ENCODE measurements around the gene SMPD2.

Gene SMPD2

DNA sequence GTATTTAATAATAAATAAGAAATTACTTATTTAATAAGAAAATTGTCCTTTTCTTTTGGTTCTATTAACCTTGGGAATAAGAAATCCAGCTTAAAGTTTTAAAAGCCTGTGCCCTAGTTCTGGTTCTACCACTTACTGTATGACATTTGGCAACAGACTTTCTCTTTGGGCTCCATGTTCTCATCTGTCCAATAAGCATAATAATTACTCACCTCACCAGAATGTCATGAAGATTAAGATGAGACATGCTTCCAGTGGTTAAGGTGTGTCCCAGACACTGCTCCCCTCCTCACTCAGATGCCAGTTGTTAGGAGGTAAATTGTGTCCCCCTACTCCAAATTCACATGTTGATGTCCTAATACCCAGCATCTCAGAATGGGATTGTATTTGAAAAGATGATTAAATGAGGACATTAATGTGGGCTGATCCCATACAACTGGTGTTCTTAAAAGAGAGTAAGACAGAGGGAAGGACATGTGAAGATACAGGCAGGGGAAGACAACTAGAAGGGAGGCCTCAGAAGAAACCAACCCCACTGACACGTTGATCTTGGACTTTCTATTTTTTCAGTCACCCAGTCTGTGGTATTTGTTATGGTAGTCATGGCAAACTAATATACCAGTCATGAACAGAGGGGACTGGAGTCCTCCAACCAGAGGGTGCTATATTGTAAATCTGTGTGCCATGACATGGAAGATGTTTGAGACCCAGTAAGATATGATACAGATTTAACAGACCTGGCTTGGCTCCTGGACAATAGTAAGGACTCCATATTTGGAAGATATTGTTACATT is 21.4 kb downstream of the SMPD2 start:
- DNase-seq: no peak

DNA sequence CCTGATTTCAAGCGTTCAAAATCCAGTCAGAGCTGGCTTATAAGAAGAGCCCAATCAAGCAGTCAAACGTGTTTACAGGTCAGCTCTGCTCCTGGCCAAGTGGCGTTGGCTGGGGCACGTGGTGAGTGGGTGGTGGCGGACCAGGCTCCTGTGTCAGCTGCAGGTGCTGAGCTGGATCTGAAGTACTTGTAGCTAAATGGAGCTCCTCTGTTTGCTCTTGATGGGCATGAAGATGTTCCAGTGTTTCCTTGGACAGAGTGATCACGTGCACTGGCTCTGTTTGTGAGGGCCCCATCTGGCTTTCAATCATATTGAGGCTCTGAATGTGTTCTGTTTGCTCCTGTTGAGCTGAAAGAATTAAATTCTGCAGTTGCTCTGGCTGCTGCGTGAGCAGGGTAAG is 25.2 kb downstream of the SMPD2 start:
- DNase-seq: no peak

DNA sequence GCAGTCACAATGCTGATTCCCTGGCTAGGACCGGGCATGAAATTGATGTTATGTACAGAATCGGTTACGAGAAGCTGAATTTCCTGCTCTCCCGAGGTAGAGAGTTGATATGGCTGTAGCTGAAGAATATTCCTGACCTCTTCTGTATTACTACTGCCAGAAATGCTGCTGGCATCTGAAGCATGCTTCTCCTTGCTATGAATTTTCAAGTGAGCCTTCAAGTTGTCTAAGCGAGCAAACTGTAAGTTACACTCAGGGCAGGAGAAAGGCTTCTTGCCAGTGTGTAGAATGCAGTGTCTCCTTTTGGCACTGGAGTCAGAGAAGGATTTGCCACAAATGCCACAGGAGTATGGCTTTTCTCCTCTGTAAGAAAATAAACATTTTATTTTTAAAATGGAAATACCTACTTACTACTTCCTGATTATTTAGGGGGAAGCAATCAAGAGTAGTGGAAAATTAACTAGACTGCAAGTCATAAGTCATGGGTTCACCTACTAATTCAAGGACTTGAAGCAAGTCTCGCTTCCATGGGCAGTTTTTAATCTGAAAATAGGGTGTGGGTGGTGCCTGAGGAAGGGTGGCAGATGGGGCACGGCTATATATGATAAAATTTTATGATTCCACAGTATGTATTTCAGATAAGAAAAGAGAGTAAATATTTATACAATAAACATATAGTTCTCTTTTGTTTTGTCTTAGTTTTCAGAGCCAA is 25.8 kb downstream of the SMPD2 start:
- DNase-seq: no peak

DNA sequence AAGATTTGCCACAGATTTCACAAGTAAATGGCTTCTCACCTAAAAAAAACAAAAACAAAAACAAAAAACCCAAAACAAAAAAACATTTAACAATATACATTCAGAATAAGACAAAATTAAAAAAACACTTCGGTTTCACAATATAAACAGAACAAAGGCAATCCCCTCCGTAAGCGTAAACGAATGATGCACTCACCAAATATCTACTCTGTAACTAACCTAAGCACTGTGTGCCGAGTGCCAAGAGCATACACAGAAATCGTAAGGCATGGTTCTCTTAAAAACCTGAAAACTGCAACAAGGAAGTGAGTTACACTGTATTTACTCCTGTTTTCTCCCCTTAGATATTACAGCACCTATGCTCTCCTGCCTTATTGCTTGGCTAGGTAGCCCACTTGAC is 27.2 kb downstream of the SMPD2 start:
- DNase-seq: no peak

DNA sequence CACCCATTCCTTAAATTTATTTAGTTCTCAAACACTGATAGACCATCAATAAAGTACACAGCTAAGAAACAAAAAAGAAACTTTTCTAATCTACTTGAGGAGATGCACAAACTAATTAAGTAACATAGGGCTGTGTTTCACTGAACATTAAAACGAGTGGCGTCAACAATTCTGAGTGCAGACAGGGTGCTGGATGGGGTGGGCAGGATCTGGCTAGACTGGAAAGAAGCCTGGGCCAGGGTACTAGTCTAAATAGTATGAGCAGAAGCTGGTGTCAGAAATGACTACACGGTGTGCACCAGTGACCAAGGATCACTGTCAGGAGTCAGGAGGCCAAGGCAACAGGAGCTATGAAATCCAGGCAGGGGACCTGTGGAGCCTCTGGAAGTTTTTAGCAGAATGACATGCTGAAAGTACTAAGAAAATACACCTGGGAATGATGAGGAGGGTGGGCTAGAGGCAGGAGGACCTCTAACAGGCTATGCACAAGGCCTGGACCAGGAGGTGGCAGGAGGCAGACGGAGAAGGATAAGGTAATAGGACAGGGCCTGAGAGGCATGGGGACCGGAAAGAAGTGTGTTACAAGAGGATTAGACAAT is 29.2 kb downstream of the SMPD2 start:
- DNase-seq: no peak

DNA sequence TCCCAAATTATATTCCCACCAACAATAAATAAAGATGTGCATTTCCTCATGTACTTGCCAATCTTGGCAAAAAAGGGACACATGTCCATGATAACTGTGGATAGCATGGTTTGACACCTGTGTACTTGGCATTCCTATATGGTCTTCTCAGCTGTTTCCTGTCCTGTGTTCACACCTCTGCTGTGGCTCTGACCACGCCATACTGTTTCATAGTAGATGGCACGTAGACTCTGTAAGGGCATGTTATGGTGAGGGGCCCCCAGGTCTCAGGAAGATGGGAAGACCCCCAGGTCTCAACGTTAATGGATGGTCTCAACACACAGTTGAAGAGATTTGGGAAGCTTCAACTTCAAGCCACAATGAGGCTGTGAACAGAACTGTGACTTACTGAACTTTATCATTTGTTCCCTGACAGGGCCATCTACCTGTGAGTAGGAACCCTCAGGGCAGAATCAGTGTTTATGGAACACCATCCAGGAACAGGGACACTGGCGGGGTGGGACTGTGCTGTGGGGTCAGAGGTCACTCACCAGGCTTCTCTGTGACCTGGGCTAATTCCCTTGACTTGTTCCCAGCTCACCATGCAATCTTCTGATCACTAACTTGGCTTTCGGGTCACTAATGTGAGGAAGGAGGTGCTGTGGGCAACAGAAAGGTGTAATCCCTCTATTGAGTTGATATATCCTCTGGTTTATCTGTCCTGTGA is 30.7 kb downstream of the SMPD2 start:
- no peak for DNase-seq

DNA sequence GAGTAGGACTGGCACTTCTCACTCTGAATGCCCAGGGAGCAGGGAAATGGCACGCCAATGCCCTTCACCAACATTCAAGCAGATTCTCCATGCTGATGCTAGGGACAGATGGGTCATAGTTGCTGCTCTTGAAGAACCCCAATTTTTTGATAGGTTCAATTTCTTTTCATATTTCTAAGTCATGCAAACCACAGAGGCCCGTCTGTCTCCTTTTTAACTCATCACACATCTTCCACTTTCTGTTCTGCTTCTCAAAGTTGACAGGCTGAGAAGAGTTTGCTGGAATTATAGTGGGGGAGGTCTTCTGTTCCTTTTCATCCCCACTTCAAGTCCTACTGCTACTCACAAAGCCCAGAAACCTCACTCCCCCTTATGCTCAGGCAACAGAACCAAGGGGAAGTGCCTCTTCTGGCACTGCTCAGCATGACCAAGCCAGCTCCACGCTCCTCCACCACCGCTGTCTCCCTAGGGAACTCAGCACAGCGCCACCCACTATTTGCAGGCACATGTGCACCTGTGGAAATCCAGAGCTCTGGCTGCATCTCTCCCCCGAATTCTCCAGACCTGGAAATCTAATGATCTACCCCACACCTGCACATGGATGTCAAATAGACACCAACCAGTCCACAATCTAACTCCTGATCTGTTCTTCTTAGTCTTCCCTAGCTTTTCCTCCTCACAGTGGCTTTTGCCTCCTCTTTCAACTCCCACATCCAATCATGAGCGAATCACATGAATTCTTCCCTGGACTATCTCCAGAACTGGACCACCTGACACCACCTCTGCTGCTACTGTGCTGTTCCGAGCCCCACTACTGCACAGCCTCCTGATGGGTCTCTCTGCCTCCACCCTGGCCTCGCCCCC is 31.8 kb downstream of the SMPD2 start:
- no peak for DNase-seq

DNA sequence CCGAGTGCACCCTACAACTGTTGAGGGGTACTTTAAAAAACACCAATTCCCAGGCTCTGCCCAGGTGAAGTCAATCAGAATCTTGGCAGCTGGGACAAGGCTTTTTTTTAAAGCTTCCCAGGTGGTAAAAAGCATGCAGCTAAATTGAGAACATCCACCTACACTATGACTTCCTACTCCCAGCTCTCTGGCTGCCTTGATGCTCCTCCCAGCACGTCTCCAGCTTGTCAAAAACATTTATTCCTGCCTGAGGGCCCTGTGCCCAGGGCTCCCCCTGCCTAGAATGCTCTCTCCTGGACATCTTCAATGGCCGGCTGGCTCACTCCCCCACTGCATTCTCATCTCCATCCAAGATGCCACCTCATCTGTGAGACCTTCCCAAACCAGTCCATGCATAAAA is 32.6 kb downstream of the SMPD2 start:
- DNase-seq: no peak

DNA sequence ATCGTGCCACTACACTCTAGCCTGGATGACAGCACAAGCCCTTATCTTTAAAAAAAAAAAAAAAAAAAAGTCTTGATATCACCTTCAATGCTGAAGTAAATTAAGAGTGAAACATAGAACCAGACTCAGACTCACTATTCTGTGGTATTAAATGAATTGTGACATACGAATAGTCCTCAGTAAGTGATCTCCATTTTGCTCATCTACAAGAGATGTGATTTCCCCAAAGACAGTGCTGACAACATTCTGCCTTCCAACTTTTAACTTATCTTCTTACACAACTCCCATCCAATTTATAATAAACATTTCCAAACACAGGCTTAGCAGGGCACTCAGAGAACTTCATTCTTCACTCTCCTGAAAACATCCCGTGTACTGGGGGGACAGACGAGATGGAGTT is 34.5 kb downstream of the SMPD2 start:
- DNase-seq: no peak

DNA sequence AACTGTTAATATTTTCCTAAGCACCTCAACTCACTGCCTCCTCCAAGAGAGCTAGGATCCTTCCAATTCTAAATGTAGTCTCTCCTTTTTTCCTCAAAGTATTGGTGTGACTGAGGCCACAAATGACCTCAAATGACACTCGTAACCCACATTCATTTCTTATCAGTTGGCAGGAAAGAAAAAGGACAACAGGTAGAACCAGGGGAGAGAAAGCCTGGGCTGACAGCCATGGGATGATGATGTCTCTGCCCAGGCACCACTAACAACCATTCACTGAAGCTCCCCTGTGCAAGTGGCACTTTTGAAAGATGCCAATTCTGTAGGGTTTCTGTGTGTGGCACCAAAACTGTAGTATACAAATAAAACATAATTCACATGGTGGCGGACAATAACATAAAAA is 35.1 kb downstream of the SMPD2 start:
- DNase-seq: no peak

DNA sequence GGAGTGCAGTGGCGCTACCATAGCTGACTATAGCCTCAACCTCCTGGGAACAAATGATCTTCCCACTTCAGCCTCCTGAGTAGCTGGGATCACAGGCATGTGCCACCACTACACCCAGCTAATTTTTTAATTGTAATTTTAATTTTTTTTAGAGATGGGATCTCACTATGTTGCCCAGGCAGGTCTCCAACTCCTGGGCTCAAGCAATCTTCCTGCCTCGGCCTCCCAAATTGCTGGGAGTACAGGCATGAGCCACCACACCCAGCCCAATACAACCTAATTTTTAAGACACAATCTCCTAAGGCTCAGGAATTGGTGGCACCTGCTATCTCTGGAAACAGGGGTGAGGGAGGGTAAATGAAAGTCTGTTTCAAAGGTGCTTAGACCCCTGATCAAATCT is 36.7 kb downstream of the SMPD2 start:
- DNase-seq: no peak

DNA sequence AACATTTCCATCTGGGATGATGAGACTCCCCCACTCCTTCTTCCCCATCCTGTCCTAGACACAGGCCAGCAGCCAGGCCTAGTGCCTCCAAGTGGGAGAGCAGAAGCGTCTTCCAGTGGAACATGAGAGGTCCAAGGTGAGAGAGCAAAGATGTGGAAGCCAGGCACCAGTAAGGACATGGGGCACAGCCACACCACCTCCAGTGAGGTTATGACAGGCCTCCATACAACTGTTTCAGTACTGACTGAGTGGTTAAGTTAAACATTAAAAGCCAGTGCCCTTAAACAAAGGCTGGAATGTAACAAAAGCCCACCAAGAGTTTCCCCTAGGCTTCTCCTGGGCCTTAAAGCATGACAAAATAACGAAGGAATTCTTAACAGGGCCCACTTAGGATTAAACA is 37.2 kb downstream of the SMPD2 start:
- no peak for DNase-seq

DNA sequence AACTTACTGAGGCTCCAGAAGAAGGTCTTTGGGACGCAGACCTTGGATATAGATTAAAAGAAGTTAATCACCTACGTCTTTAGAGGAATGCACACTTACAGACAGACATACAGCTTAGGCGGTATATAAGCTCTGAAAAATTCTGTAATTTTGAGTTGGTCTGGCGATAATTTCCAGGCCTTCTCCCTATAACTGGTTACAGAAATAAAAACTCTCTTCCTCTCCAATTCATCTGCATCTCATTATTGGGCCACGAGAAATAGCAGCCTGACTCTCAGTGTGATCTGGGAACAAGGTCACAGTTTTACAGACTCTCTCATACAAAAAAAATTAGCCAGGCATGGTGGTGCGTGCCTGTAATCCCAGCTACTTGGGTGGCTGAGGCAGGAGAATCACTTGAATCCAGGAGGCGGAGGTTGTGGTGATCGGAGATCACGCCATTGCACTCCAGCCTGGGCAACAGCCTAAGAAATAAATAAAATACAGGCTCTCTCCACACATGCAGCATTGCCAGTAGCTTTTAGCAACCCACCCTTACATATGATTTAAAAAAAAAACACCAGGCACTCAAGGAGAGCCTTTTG is 37.8 kb downstream of the SMPD2 start:
- DNase-seq: no peak

DNA sequence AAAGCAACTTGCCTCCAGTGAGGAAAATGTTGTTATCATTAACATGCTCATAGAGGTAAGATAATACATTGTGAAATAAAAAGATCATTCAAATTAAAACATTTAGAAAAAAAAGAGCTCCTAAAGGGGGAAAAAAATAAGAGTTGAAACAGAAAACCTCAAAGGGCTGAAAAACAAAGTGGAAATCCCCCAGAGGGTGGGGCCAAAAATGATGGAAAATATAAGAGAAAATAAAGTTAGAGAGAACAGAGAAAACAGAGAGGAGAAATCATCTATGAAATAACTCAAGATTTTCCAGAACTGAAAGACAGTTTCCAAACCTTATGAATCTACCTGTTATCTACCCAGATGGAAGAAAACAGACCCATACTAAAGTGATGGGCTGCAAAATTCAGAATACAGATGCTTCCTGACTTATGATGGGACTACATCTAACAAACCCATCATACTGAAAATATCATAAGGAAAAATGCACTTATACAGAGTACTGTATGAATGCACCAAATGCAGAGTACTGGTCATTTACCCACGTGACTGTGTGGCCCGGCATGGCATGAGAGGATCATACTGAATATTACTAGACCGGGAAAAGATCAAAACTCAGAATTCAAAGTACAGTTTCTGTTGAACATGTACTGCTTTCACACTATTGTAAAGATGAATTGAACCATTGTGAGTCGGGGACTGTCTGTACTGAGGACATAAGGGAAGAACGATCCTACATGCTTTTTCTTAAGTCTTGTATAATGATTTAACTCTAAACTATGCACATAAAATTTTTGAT is 38.5 kb downstream of the SMPD2 start:
- no peak for DNase-seq

DNA sequence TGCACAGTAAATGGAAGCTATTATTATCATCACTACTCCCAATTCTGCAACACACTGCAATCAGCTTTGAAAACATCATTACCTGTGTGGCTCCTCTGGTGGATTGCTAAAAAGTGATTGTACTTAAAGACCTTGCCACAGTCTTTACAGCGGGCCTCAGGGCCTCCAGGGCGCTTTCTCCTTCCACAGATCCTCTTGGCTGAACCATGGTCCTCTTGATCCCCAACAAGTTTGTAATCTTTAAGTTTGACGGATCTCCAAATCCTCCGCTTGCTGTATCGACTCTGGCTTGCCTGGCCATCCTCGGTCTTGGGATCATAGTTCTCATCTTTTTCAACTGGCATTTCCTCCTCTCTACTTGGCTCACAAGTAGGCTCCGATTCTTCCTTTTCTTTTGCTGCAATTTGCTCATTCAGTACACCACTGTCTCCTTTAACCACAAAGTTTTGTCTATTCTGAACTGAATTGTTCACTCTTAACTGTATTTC is 40.5 kb downstream of the SMPD2 start:
- DNase-seq: no peak

DNA sequence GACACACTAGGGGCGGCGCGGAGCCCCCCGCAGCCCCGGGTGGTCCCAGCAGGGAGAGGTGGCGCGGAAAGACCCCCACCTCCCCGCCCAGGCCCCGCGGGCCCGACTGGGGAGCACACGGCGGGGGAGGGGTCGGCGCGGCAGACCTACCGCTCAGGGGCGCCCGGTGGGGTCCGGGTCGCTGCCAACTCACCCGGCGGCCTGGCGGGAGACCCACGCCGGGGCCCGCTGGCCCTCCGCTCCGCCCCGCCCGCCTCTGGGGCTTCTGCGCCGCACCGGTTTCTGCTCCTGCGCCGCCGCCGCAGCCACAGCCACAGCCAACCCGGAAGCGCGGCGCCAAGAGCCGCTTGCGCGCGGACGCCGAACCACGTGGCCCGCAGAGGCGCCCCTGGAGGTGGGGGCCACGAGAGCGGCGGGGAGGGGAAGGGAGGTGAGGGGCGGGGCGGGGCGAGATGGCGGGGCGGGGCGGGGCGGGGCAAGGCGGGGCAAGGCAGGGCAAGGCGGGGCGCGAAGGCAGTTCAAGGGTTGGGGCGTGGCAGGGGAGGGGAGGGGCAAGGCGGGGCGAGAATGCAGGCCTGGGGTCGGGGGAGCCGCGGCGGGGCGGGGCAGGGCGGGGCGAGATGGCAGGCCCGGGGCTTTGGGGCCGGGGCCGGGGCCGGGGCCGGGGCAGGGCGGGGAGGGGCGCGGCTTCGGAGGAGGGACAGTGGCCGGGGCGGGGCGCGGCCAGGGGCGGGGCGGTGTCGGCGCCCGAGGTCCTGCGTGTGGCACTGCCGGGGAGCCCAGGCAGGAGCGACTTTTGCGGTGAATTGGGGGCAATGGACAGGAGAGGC is 42.6 kb downstream of the SMPD2 start, which contains the start of gene ZBTB24:
ZBTB24 (minus strand) TSS at position 315 of the 830 bp plus-strand sequence. CDS start 1,193 bp downstream, outside the sequence.
- DNase-seq: peak; percentile 85 to 90

DNA sequence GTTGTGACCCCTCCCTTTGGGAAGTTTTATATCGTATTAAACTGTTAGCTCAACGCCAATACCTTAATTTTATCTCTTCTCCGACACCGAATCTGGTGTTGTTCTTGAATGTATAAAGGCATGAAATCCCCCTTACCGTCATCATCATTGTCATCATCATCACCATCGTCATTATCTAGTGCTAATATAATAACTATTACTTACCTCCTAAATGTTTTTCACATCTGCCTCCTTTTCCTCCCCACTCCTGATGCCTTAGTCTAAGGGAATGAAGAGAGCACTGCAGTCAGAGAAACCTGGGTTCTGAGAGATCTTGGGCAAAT is 43.2 kb downstream of the SMPD2 start:
- DNase-seq: peak in 1 of 2 donors; percentile 6

DNA sequence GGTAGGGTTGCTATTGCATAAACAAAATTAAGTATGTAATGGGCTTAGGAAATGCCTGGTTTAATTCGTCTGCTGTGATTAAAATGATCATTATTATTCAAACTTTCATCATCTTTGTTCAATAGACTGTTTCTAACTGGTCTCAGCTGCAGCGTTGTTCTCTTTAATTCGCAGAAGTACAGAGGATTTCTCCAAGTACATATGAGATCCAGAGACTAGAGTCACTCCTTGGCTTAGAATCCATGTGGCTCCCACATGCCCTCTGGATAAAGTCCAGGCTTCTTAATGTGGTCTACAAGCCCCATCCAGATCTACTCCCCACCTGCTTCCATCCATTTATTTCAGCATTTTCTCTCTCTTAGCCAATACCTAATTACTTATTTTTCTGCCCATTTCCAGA is 43.6 kb downstream of the SMPD2 start:
- DNase-seq: no peak

DNA sequence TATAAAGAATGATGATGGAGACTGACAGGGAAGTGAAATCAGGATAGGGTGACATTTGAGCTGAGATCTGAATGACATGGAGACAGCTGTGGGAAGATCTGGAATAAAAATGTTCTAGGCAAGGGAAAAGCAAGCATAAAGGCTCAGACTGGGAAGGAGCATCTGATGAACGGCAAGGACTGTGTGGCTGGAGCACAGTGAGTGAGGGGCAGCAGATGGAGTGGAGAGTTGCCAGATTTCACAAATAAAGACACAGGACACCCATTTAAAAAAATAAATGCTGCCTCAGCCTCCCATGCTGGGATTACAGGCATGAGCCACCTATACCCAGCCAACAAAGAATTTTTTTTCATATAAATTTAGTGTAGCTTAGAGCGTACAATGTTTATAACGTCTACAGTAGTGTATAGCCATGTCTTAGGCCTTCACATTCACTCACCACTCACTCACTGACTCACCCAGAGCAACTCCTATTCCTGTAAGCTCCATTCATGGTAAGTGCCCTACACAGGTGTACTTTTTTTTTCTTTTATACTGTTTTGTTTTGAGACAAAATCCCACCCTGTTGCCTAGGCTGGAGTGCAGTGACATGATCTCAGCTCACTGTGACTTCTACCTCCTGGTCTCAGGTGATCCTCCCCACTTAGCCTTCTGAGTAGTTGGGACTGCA is 44.9 kb downstream of the SMPD2 start:
- no peak for DNase-seq

DNA sequence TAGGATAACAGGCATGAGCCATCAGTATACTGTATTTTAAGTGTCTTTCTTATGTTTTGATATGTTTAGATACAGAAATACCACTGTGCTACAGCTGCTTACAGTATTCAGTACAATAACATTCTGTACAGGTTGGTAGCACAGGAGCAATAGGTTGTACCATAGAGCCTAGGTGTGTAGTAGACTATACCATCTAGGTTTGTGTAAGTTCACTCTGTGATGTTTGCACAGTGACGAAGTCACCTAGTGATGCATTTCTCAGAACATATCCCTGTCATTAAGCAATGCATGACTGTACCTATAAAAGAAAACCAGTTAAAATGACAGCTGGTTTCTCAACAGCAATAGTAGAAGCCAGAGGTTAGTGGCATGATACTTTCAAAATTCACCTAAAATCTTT is 45.5 kb downstream of the SMPD2 start:
- DNase-seq: no peak
